ENCODE results near the gene SEMA5B. TPM values are rescaled to one million over a fixed set of nuclear protein-coding genes. Genes with fewer than 3 reads are reported as not detected.

Gene SEMA5B
- total and polyA plus RNA-seq, 2 of the 4 experiments (the other 2 are of a cell fraction) = not detected

- no peak overlapping the region for H3K4me3 ChIP-seq (ENCODE audit: insufficient read depth, low read depth, low read length)
- in situ Hi-C loops (cut with MboI; ENCODE audit: low sequenced_read_pairs) = no loop called here
- no peak overlapping the region for H2AK9ac ChIP-seq (replicated peaks; ENCODE audit: low read depth, low read length, poor library complexity)
- H4K20me1 ChIP-seq (ENCODE audit: insufficient read depth, low read length) = no peaks in the 10 kb centered on the region
- no peak overlapping the region for H2AK5ac ChIP-seq (ENCODE audit: low read depth, low read length)
- BruUV-seq (replicated peaks) = no TSS peak
- H3K9me3 ChIP-seq (ENCODE audit: control insufficient read depth, insufficient read depth, low read length) = 0 out of 2 replicates have a peak, but pooled peaks cover 2% of the 10 kb centered on the region
- H4K5ac ChIP-seq (ENCODE audit: low read depth, low read length) = no peak overlapping the region
- H3K9ac ChIP-seq (ENCODE audit: low read depth, low read length) = no peak overlapping the region
- H3K4me2 ChIP-seq (ENCODE audit: low read depth, low read length) = no peak overlapping the region
- H3K14ac ChIP-seq (replicated peaks; ENCODE audit: low read depth, low read length) = no peak overlapping the region
- H3K9me1 ChIP-seq (ENCODE audit: insufficient read depth, low read length) = peaks cover 6% of the 10 kb centered on the region; the same call in 1 of the 2 replicates
- no peak overlapping the region for H3K18ac ChIP-seq (ENCODE audit: low read depth, low read length)
- no peak overlapping the region for H3K27ac ChIP-seq (ENCODE audit: insufficient read depth, low read length)
- no peak overlapping the region for H2BK15ac ChIP-seq (ENCODE audit: low read depth, low read length)
- no peaks in the 10 kb centered on the region for H3K4me1 ChIP-seq (ENCODE audit: control insufficient read depth, insufficient read depth, low read length)
- WGBS, 2 experiments (ENCODE audit: extremely low coverage in 2 of 2, insufficient read length in 1 of 2) = 8% methylated on average over 2 of the region's 7 CpGs; no CpG with 5 or more reads in 1 of the 2 experiments
- ChIA-PET POLR2A (ENCODE audit: unreplicated experiment) (no interaction called here), CTCF (no interaction called here)
- no peak overlapping the region for H2BK20ac ChIP-seq (ENCODE audit: low read depth, low read length)
- H3K23ac ChIP-seq (ENCODE audit: low read depth, low read length) = no peak overlapping the region
- H3K27me3 ChIP-seq (ENCODE audit: control insufficient read depth, insufficient read depth, low read length) = peaks cover 20% of the 10 kb centered on the region
- no peaks in the 10 kb centered on the region for H3K79me1 ChIP-seq (ENCODE audit: low read depth in 1 of 2, low read length in 2 of 2)
- H3K36me3 ChIP-seq (ENCODE audit: control insufficient read depth, insufficient read depth, low read length) = no peaks in the 10 kb centered on the region
- no peak overlapping the region for H3K56ac ChIP-seq (ENCODE audit: extremely low read depth, insufficient read depth, low read length)
- no peak overlapping the region for H2BK5ac ChIP-seq (ENCODE audit: low read depth, low read length, poor library complexity, severe bottlenecking)
- intact Hi-C loops (cut with micrococcal nuclease) = no loop called here
- H4K8ac ChIP-seq (ENCODE audit: low read depth in 2 of 2, low read length in 2 of 2) = no peak overlapping the region
- no peak overlapping the region for H4K91ac ChIP-seq (ENCODE audit: insufficient read depth, low read depth, low read length)
- H3K4ac ChIP-seq (ENCODE audit: low read depth, low read length) = no peak overlapping the region
- no peak for DNase-seq
- dilution Hi-C loops (cut with HindIII; ENCODE audit: low sequenced_read_pairs, unreplicated experiment) = no loop called here
- ATAC-seq (ENCODE audit: low read depth) = no peak
- H2BK120ac ChIP-seq (ENCODE audit: low read depth, low read length) = no peak overlapping the region
- H2AFZ ChIP-seq (replicated peaks; ENCODE audit: low read length, poor library complexity) = no peak overlapping the region
- TF ChIP-seq CEBPB (IDR thresholded peaks at IDR 0.05; ENCODE audit: low read depth, low read length) (no peak), USF2 (IDR thresholded peaks at IDR 0.05; ENCODE audit: low read depth, low read length) (no peak), MAFK (IDR thresholded peaks at IDR 0.05; ENCODE audit: low read depth, low read length) (no peak), ELK1 (IDR thresholded peaks at IDR 0.05; ENCODE audit: borderline replicate concordance, low read depth, low read length) (no peak), FOS (IDR thresholded peaks at IDR 0.05; ENCODE audit: low read depth, low read length) (no peak), CHD1 (IDR thresholded peaks at IDR 0.05; ENCODE audit: low read depth, low read length) (no peak), POLR2A (IDR thresholded peaks at IDR 0.05; ENCODE audit: low read depth, low read length) (no peak), MAZ (IDR thresholded peaks at IDR 0.05; ENCODE audit: borderline replicate concordance, low read depth, low read length) (no peak), CTCF (conservative IDR thresholded peaks at IDR 0.05; ENCODE audit: low read depth, low read length) (no peak)
Observed at GRCh38 chr3:123061856-123062255, 34.3 kb upstream of the SEMA5B start.

All from IMR-90 (cell line).